Fibroblast of the aortic adventitia (primary cell): Measurements from ENCODE around the gene RNU5D-1. TPM values are rescaled to one million over a fixed set of nuclear protein-coding genes. Genes with fewer than 3 reads are reported as not detected.

Source experiments
- DNase-seq: peaks from one replicate; pipeline ENCODE4 v3.0.0-alpha.2; 2010; ENCODE audit warnings: low read depth
- H3K4me3 ChIP-seq: 2 replicates; pipeline ENCODE4 v1.5.1; 2011; ENCODE audit warnings: low read depth, mild to moderate bottlenecking, control low read depth, low read length, moderate library complexity
- total RNA-seq: library from RNA; depleted of rRNA; stranded (reverse); fragments of >200 nt; gene quantifications from 2 replicates; pipeline ENCODE4 v1.2.3, GENCODE V29; 2012; ENCODE audit warnings: low replicate concordance
- TF ChIP-seq, protein P1 (sequence below): IDR thresholded peaks from 2 replicates; pipeline ENCODE4 v1.5.1; 2011; ENCODE audit warnings: mild to moderate bottlenecking, low read length, control low read depth, inconsistent platforms; ENCODE audit not compliant: insufficient read depth

The RNU5D-1 gene
- total RNA-seq, 1 donor, result not detected

DNA sequence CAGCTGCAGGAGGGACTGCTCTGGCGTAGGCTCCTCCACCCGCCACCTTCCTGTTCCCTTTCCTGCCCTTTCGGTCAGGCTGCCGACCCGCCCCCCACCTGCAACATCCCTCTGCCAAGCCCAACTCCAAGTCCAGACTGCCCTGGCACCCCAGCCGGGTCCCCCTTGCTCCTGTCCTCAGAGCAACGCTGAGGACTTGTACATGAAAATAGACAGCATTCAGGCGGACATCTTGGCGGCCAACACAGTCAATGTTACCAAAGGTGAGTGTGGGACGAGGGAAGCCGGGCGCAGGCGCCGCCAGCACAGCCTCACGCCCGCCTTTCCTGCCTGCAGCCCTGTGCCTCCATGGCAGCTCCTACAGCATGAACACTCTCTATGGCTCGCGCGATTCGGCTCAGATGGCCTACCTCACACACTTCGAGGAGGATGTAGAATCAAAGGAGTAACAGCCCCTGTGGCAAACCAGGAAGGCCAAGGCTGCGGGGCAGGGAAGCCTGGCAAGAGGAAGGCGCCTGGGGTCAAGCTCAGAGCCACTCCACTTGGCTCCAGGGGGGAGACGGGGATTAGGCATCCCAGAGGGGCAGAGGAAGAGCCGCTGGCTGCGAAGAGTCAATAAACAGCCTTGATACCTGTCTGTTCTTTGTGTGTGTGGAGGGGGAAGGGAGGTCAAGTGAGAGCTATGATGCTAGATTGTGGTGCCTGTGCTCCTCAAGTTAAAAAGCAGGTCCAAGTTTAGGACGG, 5.8 kb downstream of the RNU5D-1 start:
- no peak for DNase-seq
- TF ChIP-seq, protein P1, sequence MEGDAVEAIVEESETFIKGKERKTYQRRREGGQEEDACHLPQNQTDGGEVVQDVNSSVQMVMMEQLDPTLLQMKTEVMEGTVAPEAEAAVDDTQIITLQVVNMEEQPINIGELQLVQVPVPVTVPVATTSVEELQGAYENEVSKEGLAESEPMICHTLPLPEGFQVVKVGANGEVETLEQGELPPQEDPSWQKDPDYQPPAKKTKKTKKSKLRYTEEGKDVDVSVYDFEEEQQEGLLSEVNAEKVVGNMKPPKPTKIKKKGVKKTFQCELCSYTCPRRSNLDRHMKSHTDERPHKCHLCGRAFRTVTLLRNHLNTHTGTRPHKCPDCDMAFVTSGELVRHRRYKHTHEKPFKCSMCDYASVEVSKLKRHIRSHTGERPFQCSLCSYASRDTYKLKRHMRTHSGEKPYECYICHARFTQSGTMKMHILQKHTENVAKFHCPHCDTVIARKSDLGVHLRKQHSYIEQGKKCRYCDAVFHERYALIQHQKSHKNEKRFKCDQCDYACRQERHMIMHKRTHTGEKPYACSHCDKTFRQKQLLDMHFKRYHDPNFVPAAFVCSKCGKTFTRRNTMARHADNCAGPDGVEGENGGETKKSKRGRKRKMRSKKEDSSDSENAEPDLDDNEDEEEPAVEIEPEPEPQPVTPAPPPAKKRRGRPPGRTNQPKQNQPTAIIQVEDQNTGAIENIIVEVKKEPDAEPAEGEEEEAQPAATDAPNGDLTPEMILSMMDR, result no peak
- H3K4me3 ChIP-seq, result no peak overlapping the region

DNA sequence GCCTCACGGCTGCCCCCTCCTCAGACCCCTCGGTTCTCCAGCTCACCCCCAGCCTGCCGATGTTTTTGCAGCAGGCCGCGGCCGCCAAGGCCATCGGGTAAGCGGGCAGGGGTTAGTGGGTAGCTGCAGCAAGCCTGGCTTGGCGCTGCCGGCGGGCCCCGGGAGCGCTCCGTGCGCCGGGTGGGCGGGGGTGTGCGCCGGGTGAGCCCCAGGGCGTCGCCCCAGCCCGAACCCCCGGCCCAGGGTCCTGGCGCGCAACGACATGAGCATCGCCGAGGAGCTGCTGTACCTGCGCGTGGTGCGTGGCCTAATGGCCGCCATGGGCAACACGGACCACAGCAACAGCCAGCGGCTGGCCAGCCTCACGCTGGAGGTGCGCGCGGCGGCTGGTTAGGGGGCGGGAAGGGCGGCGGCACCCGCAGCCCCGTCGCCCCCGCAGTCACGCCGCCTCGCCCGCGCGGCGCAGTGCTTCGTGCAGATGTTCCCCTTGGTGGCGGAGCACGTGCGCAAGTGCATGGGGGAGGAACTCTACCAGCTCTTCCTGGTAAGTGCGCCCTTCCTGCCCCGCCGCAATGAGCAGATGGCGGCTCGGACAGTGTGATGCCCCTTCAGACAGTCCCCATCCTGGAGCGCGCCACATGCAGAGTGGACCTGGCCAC, 6.5 kb downstream of the RNU5D-1 start:
- H3K4me3 ChIP-seq, result no peak overlapping the region
- TF ChIP-seq, protein P1, result no peak
- no peak for DNase-seq

DNA sequence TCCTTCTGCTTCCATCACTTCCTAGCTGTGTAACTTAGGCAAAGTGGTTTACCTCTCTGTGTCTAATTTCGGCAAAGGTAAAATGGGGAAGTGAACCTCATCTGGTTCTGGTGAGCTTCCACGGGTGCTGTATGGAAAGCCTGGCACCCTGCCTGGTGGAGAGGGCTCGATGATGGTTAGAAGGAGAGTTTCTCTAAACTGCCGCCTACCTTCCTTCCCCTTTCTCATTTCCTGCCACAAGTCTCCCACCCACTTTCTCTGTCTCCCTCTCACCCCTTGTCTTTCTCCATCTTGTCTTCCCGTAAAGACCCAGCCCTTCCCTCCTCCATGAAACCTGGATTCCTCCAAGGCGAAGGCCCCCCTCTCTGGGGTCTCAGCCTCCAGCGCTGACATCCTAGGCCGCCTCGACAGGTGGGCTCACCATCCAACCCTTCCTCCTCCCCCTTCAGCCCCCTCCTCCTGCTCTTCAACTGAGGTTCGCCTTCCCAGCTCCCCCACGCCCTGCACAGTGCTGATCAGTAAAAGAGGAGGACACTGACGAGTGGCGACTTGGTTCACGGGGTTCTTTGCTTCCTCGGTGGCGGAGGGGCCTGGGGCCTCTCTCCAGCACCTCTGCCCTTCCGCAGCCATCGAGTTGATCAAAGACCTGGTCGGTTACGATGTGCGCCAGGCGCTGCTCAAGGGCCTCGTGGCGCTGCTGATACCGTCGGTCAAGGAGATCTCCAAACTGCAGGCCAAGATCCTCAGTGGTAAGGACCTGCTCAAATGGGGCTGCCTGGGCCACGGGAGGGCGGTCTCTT, 7.3 kb downstream of the RNU5D-1 start:
- DNase-seq, result no peak
- TF ChIP-seq, protein P1, result no peak
- H3K4me3 ChIP-seq, result no peak overlapping the region

DNA sequence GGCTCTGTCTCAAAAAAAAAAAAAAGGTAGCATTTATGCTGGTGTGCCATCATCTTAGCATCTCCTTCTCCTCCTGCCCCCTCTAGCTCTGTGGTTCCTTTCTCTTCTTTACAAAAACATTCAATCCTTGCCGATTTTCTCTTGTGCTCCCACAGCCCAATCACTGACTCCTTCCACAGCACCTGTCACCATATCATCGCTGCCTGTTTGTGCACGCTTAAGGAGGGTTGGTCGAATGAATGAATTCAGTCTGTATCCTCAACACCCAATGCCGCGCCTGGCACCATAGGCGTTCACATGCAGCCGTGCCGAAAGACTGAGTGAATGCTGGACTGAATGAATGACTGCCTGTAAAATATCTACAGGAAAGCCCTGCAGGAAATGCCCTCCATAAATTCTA, 7.9 kb downstream of the RNU5D-1 start:
- TF ChIP-seq, protein P1, result no peak
- no peak overlapping the region for H3K4me3 ChIP-seq
- no peak for DNase-seq

DNA sequence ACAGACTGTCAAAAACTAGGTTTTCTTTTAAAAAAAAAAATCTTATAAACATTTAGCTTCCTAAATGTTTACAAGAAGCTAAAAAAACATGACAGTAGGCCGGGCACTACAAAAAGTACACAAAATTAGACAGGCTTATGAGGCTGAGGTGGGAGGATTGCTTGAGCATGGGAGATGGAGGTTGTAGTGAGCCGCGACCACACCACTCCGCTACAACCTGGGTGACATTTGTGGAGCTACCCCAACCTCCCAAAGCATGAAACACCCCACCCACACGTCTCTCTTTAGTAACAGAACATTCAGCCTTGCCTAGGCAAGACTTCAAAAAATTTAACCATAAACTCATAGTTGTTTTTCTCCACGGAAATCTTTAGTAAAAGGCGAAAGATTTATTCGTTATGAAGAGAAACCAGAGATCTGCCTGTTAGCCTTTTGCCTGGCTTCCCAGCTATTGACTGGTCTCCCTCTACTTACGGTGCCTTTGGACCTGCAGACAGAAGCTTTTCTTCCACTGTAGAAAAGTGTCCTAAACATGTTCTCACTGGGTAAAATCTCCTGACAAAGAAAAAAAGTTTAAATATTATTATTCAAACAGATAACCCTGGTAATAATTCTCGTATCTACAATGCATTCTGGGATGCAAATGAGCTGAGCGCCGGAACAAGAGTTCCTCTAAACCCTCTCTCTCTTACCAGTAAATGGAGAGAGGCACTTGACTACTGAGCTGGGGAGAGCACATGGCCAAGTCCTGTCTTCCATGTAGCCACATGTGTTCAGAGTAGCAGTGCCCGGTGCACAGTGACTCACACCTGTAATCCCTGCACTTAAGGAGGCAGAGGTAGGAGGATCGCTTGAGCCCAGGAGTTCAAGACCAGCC, 9.2 kb downstream of the RNU5D-1 start:
- no peak overlapping the region for H3K4me3 ChIP-seq
- TF ChIP-seq, protein P1, result no peak
- DNase-seq, result peak; percentile 93

DNA sequence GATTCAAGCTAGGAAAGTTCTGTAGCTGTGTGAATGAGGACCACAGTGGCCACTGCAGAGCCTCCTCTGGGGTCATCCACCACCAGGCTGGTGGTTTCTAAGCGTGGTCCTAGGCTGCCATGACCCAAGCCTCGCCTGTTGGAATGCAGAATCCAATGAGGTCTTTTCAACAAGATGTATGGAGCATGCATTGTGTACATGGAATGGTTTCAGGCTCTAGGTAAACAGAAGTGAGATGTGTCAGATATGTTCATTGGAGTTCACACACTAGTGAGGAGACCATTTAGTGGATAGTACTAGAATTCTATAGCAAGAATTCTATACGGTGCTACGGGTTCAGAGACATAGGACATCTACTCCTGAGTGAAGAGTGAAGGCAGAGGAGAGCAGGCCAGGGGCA, 10.7 kb downstream of the RNU5D-1 start:
- DNase-seq, result no peak
- no peak overlapping the region for H3K4me3 ChIP-seq
- TF ChIP-seq, protein P1, result no peak
